ENCODE results near the gene GLE1. TPM values are rescaled to one million over a fixed set of nuclear protein-coding genes. Genes with fewer than 3 reads are reported as not detected.

Gene GLE1
- total RNA-seq, 1 experiment from 2014 or later = 34.1 TPM

DNA sequence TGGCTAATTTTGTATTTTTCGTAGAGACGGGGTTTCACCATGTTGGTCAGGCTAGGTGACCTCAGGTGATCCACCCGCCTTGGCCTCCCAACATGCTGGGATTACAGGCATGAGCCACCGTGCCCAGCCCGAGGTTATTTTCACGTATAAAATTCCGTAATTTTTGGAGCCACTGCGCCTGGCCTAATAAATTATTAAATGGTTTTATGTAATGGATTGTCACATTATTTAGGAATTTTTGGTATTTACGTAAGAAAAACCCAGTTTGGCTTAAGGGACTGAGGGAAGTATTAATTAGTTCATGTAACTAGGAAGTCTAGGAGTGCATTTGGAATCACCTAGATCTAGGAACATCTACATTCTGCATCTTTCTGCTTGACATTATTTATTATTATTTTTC lies 8.3 kb downstream of the GLE1 start:
- intact Hi-C loops (cut with micrococcal nuclease) = no loop called here
- no peak overlapping the region for H3K27ac Mint-ChIP-seq (ENCODE audit: low read depth, unreplicated experiment)
- H3K36me3 Mint-ChIP-seq (ENCODE audit: insufficient read depth, unreplicated experiment) = peaks cover 89% of the 10 kb centered on the region
- no TSS peak for BruUV-seq (replicated peaks)
- POLR2A ChIA-PET = interaction anchor here (1.5 kb wide), 1 partner anchor 8 kb away, joined by 7 read pairs; the partner anchor contains the start of gene GLE1
- H3K4me1 Mint-ChIP-seq (ENCODE audit: insufficient read depth, unreplicated experiment) = no peaks in the 10 kb centered on the region
- no peak overlapping the region for H3K4me3 Mint-ChIP-seq (ENCODE audit: unreplicated experiment)
- TF ChIP-seq CTCF (IDR thresholded peaks at IDR 0.05; ENCODE audit: unreplicated experiment) = no peak
- H3K9me3 Mint-ChIP-seq (ENCODE audit: unreplicated experiment) = no peaks in the 10 kb centered on the region
- DNase-seq (ENCODE audit: unreplicated experiment) = no peak
- H3K27me3 Mint-ChIP-seq (ENCODE audit: insufficient read depth, unreplicated experiment) = no peaks in the 10 kb centered on the region
- CTCF ChIA-PET = interaction anchor here (0.8 kb wide), 1 partner anchor 91 kb away, joined by 3 read pairs; no protein-coding TSS in a partner anchor

GRCh38 chr9:128521956-128522355 lies 17.4 kb downstream of the GLE1 start:
- intact Hi-C loops (cut with micrococcal nuclease) = no loop called here
- Mint-ChIP-seq H3K27me3 (ENCODE audit: insufficient read depth, unreplicated experiment) (no peaks in the 10 kb centered on the region), H3K9me3 (ENCODE audit: unreplicated experiment) (no peaks in the 10 kb centered on the region), H3K4me3 (ENCODE audit: unreplicated experiment) (no peak overlapping the region), H3K4me1 (ENCODE audit: insufficient read depth, unreplicated experiment) (peaks cover 4% of the 10 kb centered on the region), H3K27ac (ENCODE audit: low read depth, unreplicated experiment) (no peak overlapping the region), H3K36me3 (ENCODE audit: insufficient read depth, unreplicated experiment) (peaks cover 81% of the 10 kb centered on the region)
- BruUV-seq (replicated peaks) = no TSS peak
- no peak for TF ChIP-seq CTCF (IDR thresholded peaks at IDR 0.05; ENCODE audit: unreplicated experiment)
- ChIA-PET CTCF (interaction anchor here (0.6 to 0.8 kb wide), 2 partner anchors 89 to 113 kb away, joined by 3 read pairs; no protein-coding TSS in a partner anchor), POLR2A (interaction anchor here (1.2 to 2.3 kb wide), 3 partner anchors 17 to 38 kb away, joined by 3 to 7 read pairs (median 4); no protein-coding TSS in a partner anchor)
- no peak for DNase-seq (ENCODE audit: unreplicated experiment)

DNA sequence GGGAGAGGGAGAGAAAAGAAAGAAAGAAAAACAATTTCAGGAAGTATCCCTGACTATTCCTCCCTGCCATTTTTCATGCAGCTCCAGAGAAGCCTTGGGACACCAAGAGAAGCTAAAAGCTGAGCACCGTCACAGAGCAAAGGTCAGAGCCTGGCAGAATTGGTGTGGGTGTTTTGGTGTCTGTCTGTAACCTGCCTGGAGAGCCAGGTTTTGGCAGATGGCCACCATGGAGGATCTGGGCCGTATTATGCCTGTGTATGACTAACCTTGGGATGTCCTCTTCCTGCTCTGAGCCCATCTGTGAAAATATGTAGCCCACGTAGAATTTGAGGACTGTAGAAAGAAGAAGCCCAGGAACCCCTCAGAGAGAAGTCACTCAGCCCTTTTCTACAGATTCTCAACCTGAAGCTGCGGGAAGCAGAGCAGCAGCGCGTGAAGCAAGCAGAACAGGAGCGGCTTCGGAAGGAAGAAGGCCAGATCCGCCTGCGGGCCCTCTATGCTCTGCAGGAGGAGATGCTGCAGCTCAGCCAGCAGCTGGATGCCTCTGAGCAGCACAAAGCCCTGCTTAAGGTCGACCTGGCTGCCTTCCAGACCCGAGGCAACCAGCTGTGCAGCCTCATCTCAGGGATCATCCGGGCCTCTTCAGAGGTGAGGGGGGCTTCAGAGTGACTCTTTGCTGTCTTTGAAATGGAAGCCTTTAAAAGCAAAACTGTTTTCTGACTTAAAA lies 18.8 kb downstream of the GLE1 start:
- no TSS peak for BruUV-seq (replicated peaks)
- Mint-ChIP-seq H3K9me3 (ENCODE audit: unreplicated experiment) (no peaks in the 10 kb centered on the region), H3K36me3 (ENCODE audit: insufficient read depth, unreplicated experiment) (peaks cover 76% of the 10 kb centered on the region), H3K4me1 (ENCODE audit: insufficient read depth, unreplicated experiment) (peaks cover 4% of the 10 kb centered on the region), H3K27ac (ENCODE audit: low read depth, unreplicated experiment) (no peak overlapping the region), H3K27me3 (ENCODE audit: insufficient read depth, unreplicated experiment) (no peaks in the 10 kb centered on the region), H3K4me3 (ENCODE audit: unreplicated experiment) (no peak overlapping the region)
- intact Hi-C loops (cut with micrococcal nuclease) = no loop called here
- TF ChIP-seq CTCF (IDR thresholded peaks at IDR 0.05; ENCODE audit: unreplicated experiment) = no peak
- ChIA-PET POLR2A (no interaction called here), CTCF (interaction anchor here (0.6 kb wide), 1 partner anchor 163 kb away, joined by 3 read pairs; no protein-coding TSS in a partner anchor)
- DNase-seq (ENCODE audit: unreplicated experiment) = peak; percentile 17

GRCh38 chr9:128526720-128527119 lies 22.2 kb downstream of the GLE1 start:
- ChIA-PET POLR2A (no interaction called here), CTCF (interaction anchor here (0.6 kb wide), 1 partner anchor 79 kb away, joined by 3 read pairs; no protein-coding TSS in a partner anchor)
- no TSS peak for BruUV-seq (replicated peaks)
- Mint-ChIP-seq H3K27me3 (ENCODE audit: insufficient read depth, unreplicated experiment) (no peaks in the 10 kb centered on the region), H3K4me1 (ENCODE audit: insufficient read depth, unreplicated experiment) (peaks cover 4% of the 10 kb centered on the region), H3K9me3 (ENCODE audit: unreplicated experiment) (no peaks in the 10 kb centered on the region), H3K27ac (ENCODE audit: low read depth, unreplicated experiment) (no peak overlapping the region), H3K4me3 (ENCODE audit: unreplicated experiment) (no peak overlapping the region), H3K36me3 (ENCODE audit: insufficient read depth, unreplicated experiment) (peaks cover 91% of the 10 kb centered on the region)
- no peak for DNase-seq (ENCODE audit: unreplicated experiment)
- intact Hi-C loops (cut with micrococcal nuclease) = no loop called here
- TF ChIP-seq CTCF (IDR thresholded peaks at IDR 0.05; ENCODE audit: unreplicated experiment) = no peak
